Mucosa of descending colon (tissue), 3 donors: Measurements from ENCODE around the gene OCEL1. TPM values are rescaled to one million over a fixed set of nuclear protein-coding genes. Genes with fewer than 3 reads are reported as not detected.

Experiments
- ATAC-seq: fragments of 200-7000 bp; cut with Tn5 transposase; one replicate; pipeline ENCODE4 v1.9.1; 2020; ENCODE audit warnings: mild to moderate bottlenecking, moderate library complexity
- DNase-seq, 3 donors: peaks; one replicate each; pipeline ENCODE4 v3.0.0-alpha.2; 2020
- H3K36me3 ChIP-seq: fragments of 200-600 bp; one replicate; pipeline ENCODE4 v1.8.0; 2021; ENCODE audit warnings: low read depth, mild to moderate bottlenecking
- H3K4me1 ChIP-seq: fragments of 200-600 bp; one replicate; pipeline ENCODE4 v1.8.0; 2021; ENCODE audit warnings: low read depth, mild to moderate bottlenecking
- H3K4me3 ChIP-seq: fragments of 200-600 bp; one replicate; pipeline ENCODE4 v1.8.0; 2021; ENCODE audit warnings: mild to moderate bottlenecking
- H3K9me3 ChIP-seq: fragments of 200-600 bp; one replicate; pipeline ENCODE4 v1.8.0; 2021; ENCODE audit warnings: mild to moderate bottlenecking
- intact Hi-C, 2 donors: fragments of 100-400 bp; cut with DNase I in 1 of 2; cut with micrococcal nuclease in 1 of 2; formaldehyde crosslinking; loops; one replicate each; pipeline versions ENCODE4 v1.11.0 to v1.11.1; 2022; cut with DNase I, micrococcal nuclease
- total RNA-seq, 3 donors: library from RNA; stranded (reverse); fragmentation: NEBNext Ultra II Directional in 2 of 3; extraction: Animal tissue kit (Norgen Biotek cat#: 25700) in 2 of 3; gene quantifications; one replicate each; pipeline versions ENCODE4 v1.2.1 to v1.2.4, GENCODE V29; 2021 to 2023
- TF ChIP-seq, protein P1 (sequence below): fragments of 200-600 bp; IDR thresholded peaks from one replicate; pipeline ENCODE4 v1.8.0; 2022; ENCODE audit warnings: antibody characterized with exemption, mild to moderate bottlenecking
- donor health status: DM: no; HTN: no; CAD: no; lungs with moderate emphysema.
- donor health status: DM: no; HTN: no; CAD: no.
- donor health status: DM: no; HTN: yes; CAD: no.

Gene OCEL1
- total RNA-seq, 3 donors from 2014 or later: 38.1 to 105 (median 58.4) TPM

DNA sequence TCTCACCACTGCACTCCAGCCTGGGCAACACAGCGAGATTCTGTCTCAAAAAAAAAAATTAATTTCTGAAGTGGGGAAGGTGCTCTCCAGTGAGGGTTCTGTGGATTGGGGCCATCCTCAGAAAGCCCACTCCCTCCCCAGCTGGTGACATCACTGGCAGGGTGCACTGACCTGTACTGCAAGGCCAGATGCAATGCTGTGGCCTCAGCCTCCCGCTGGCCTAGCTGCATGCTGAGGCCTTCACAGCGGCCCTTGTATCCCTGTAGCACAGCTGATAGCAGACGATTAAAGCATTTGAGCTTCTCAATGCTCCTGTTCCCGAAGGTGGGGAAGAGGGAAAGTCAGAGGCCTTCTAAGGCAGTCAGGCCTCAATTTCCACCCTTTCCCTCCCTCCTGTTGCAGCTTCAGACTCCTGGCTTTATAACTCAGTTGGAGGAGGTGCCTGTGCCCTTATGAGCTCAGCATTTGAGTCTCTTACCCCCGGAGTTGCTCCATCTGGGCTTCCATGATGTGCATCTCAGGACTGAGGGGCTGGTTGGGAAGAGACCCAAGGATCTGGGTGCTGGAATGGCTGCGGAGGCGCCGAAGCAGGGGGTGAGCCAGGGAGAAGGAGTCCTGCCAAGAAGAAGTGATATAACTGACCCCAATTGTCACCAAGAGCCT lies 33.2 kb downstream of the OCEL1 start:
- H3K4me1 ChIP-seq: no peaks in the 10 kb centered on the region
- intact Hi-C loops: no loop called here
- H3K36me3 ChIP-seq: no peaks in the 10 kb centered on the region
- TF ChIP-seq, protein P1, sequence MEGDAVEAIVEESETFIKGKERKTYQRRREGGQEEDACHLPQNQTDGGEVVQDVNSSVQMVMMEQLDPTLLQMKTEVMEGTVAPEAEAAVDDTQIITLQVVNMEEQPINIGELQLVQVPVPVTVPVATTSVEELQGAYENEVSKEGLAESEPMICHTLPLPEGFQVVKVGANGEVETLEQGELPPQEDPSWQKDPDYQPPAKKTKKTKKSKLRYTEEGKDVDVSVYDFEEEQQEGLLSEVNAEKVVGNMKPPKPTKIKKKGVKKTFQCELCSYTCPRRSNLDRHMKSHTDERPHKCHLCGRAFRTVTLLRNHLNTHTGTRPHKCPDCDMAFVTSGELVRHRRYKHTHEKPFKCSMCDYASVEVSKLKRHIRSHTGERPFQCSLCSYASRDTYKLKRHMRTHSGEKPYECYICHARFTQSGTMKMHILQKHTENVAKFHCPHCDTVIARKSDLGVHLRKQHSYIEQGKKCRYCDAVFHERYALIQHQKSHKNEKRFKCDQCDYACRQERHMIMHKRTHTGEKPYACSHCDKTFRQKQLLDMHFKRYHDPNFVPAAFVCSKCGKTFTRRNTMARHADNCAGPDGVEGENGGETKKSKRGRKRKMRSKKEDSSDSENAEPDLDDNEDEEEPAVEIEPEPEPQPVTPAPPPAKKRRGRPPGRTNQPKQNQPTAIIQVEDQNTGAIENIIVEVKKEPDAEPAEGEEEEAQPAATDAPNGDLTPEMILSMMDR: no peak
- ATAC-seq (no peak), DNase-seq (no peak)
- H3K9me3 ChIP-seq: no peaks in the 10 kb centered on the region
- H3K4me3 ChIP-seq: no peak overlapping the region

DNA sequence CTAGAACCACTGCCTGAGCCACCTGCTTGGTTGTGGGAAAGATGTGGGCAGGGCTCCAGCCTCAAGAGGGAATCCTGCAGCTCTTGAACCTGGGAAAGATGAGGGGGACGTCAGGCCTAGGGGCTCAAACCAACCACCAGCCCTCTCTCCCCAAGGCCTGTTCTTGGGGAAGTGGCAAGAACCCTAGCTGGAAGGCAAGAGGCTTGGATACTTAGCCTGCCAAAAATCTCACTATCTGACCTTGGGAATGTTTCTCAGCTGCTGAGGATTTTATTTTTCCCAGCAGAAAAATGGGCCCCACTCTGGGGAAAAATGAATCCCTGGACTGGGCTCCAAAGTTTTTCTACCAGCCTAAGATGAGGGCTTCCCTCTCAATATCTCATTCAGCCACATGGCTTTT lies 33.9 kb downstream of the OCEL1 start:
- H3K4me1 ChIP-seq: no peaks in the 10 kb centered on the region
- TF ChIP-seq, protein P1: no peak
- DNase-seq (no peak), ATAC-seq (no peak)
- H3K9me3 ChIP-seq: no peaks in the 10 kb centered on the region
- H3K36me3 ChIP-seq: no peaks in the 10 kb centered on the region
- intact Hi-C loops: no loop called here
- H3K4me3 ChIP-seq: no peak overlapping the region

DNA sequence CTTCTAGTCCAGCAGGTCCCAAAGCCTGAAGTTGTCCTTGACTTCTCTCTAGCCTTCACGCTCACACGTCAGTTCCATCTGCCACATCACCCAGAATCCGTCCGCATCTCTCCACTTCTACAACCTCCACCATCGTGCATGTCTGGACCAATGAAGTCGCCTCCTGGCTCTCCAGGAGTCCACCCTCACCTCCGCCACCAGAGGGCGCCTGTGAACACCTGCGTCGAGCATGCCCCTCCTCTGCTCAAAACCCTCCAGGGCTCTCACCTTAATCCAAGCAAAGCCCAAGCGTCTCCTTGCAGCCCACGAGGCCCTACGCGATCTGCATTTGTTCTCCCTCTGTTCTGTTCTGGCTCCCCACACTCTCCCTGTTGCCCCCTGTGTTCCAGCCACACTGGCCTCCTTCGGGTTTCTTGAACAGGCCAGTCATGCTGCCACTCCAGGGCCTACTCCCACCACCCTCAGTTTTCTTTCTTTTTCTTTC lies 34.9 kb downstream of the OCEL1 start:
- peak; percentile 88 to 92 (median 88) for DNase-seq
- Histone ChIP-seq H3K4me3 (no peak overlapping the region), H3K4me1 (no peaks in the 10 kb centered on the region), H3K9me3 (no peaks in the 10 kb centered on the region), H3K36me3 (no peaks in the 10 kb centered on the region)
- TF ChIP-seq, protein P1: peak; percentile 91
- intact Hi-C loops: no loop called here
- ATAC-seq: peak; percentile 99

DNA sequence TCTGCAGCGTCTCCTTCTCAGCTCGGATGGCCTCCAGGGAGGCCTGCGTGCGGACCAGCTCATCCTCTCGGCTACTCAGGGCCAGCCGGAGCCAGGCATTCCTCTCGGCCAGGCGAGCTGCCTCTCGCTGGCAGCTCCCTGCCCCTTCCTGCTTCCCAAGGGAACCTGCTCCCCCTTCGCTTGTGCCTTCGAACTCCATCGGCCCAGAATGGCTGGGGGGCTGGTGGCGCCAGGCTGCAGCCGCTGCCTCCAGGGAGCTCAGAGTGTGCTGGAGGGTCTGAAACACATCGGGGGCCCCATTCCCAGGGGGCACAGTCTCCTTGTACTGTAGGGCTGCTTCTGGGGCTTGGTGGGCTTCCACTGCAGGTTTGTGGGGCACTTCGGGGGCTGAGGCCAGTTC lies 36.5 kb downstream of the OCEL1 start:
- H3K9me3 ChIP-seq: no peaks in the 10 kb centered on the region
- H3K36me3 ChIP-seq: peaks cover 5% of the 10 kb centered on the region
- DNase-seq (no peak), ATAC-seq (no peak)
- no peak overlapping the region for H3K4me3 ChIP-seq
- no peaks in the 10 kb centered on the region for H3K4me1 ChIP-seq
- intact Hi-C loops: no loop called here
- TF ChIP-seq, protein P1: no peak

DNA sequence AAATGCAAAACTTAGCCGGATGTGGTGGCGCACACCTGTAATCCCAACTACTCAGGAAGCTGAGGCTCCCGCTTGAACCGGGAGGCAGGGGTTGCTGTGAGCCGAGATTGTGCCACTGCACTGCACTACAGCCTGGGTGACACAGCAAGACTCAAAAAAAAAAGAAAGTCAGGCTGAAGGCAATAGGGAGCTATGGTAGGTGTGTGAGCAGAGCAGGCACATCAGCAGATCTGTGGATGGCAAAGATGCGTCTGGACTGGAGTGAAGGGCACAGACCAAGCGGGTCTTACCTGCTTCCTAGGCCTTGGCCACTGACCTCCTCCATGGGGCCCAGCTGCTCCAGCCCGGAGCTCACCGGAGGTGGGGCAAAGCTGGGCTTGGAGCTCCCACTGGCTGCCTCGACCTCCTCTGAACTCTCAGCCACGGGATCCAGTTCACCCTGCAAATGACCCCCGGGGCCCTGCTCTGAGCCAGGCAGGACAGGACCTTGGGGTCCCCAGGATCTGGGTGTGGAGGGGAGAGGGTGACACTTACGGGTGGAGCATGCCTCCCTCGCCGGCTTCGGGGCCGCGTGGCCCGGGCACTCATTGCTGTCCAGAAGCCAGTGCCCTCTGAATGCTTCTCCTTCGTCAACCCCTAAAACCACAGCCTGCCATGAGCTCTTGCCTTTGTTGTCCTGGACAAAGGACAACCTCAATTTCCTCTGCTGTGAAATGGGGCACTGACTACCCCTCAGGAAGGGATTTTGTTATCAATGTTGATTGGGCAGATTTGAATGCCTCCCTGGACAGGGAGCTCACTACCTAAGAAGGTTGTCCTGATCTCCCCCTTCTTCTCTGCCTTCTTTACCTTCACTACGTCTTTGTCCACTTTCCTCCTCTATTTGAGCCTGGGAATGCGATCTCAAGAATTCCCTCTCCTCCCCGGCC lies 38.0 kb downstream of the OCEL1 start:
- intact Hi-C loops: no loop called here
- Histone ChIP-seq H3K4me1 (peaks cover 7% of the 10 kb centered on the region), H3K36me3 (peaks cover 5% of the 10 kb centered on the region), H3K4me3 (no peak overlapping the region), H3K9me3 (no peaks in the 10 kb centered on the region)
- TF ChIP-seq, protein P1: no peak
- DNase-seq: no peak
- ATAC-seq: no peak
